ENCODE results near the gene LPIN2.

- TF ChIP-seq, protein P1, sequence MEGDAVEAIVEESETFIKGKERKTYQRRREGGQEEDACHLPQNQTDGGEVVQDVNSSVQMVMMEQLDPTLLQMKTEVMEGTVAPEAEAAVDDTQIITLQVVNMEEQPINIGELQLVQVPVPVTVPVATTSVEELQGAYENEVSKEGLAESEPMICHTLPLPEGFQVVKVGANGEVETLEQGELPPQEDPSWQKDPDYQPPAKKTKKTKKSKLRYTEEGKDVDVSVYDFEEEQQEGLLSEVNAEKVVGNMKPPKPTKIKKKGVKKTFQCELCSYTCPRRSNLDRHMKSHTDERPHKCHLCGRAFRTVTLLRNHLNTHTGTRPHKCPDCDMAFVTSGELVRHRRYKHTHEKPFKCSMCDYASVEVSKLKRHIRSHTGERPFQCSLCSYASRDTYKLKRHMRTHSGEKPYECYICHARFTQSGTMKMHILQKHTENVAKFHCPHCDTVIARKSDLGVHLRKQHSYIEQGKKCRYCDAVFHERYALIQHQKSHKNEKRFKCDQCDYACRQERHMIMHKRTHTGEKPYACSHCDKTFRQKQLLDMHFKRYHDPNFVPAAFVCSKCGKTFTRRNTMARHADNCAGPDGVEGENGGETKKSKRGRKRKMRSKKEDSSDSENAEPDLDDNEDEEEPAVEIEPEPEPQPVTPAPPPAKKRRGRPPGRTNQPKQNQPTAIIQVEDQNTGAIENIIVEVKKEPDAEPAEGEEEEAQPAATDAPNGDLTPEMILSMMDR (IDR thresholded peaks at IDR 0.05): peak in 1 of 6 experiments; percentile 7
- TF ChIP-seq POLR2A (IDR thresholded peaks at IDR 0.05): peak in 1 of 4 donors; percentile 39
Measured at GRCh38 chr18:2982452-2983269, 30.3 kb downstream of the LPIN2 start.
